GM23338 (cell line): ENCODE measurements around the gene CXCR3. TPM values are rescaled to one million over a fixed set of nuclear protein-coding genes. Genes with fewer than 3 reads are reported as not detected.

Experiments
- ATAC-seq: fragments of 200-7000 bp; cut with Tn5 transposase; 3 replicates; pipeline ENCODE4 v1.9.1; 2020
- DNase-seq: peaks from one replicate; pipeline ENCODE4 v3.0.0-alpha.2; 2015; ENCODE audit warnings: low spot score
- H2AFZ ChIP-seq: fragments of 200-600 bp; sonication (generic); 2 replicates; pipeline ENCODE4 v1.8.0; 2016; ENCODE audit warnings: antibody characterized with exemption, mild to moderate bottlenecking, moderate library complexity
- H3F3A ChIP-seq: fragments of 200-600 bp; sonication (generic); replicated peaks from 2 replicates; pipeline ENCODE4 v1.8.0; 2017; ENCODE audit warnings: antibody characterized with exemption, mixed run types, low read depth
- H3K27ac ChIP-seq: fragments of 200-600 bp; sonication (generic); 2 replicates; pipeline ENCODE4 v1.6.1; 2016; ENCODE audit warnings: low read depth
- H3K27me3 ChIP-seq: fragments of 200-600 bp; sonication (generic); 2 replicates; pipeline ENCODE4 v1.8.0; 2016; ENCODE audit warnings: mild to moderate bottlenecking, mixed run types, moderate library complexity; ENCODE audit not compliant: insufficient read depth
- H3K36me3 ChIP-seq: fragments of 200-600 bp; sonication (generic); 2 replicates; pipeline ENCODE4 v1.8.0; 2016; ENCODE audit warnings: mild to moderate bottlenecking; ENCODE audit not compliant: insufficient read depth
- H3K4me1 ChIP-seq: fragments of 200-600 bp; sonication (generic); 2 replicates; pipeline ENCODE4 v1.8.0; 2016; ENCODE audit warnings: mild to moderate bottlenecking, moderate library complexity; ENCODE audit not compliant: insufficient read depth
- H3K4me2 ChIP-seq: fragments of 200-600 bp; sonication (generic); 2 replicates; pipeline ENCODE4 v1.7.1; 2017; ENCODE audit warnings: mixed run types
- H3K4me3 ChIP-seq: fragments of 200-600 bp; sonication (generic); 2 replicates; pipeline ENCODE4 v1.6.1; 2016; ENCODE audit warnings: mixed run types
- H3K79me2 ChIP-seq: fragments of 200-600 bp; sonication (generic); replicated peaks from 2 replicates; pipeline ENCODE4 v1.8.0; 2017; ENCODE audit warnings: mild to moderate bottlenecking; ENCODE audit not compliant: insufficient read depth
- H3K9me2 ChIP-seq: fragments of 200-600 bp; sonication (generic); 2 replicates; pipeline ENCODE4 v1.8.0; 2017; ENCODE audit not compliant: insufficient read depth
- H4K20me1 ChIP-seq: fragments of 200-600 bp; sonication (generic); replicated peaks from 2 replicates; pipeline ENCODE4 v1.8.0; 2017; ENCODE audit warnings: mild to moderate bottlenecking; ENCODE audit not compliant: insufficient read depth
- H3K27ac Mint-ChIP-seq: 2 replicates; pipeline ENCODE4 v1.8.0; 2020; ENCODE audit warnings: inconsistent platforms, mild to moderate bottlenecking, moderate library complexity, mixed read lengths
- H3K27me3 Mint-ChIP-seq: 3 replicates; pipeline ENCODE4 v1.8.0; 2022; ENCODE audit warnings: low read depth, mild to moderate bottlenecking, moderate library complexity, mixed read lengths, inconsistent platforms; ENCODE audit not compliant: insufficient read depth, poor library complexity
- H3K36me3 Mint-ChIP-seq: 3 replicates; pipeline ENCODE4 v1.8.0; 2021; ENCODE audit warnings: low read depth, mild to moderate bottlenecking, inconsistent platforms, moderate library complexity, mixed read lengths
- H3K4me1 Mint-ChIP-seq: 3 replicates; pipeline ENCODE4 v1.8.0; 2020; ENCODE audit warnings: mild to moderate bottlenecking, inconsistent platforms, mixed read lengths
- H3K4me3 Mint-ChIP-seq: 3 replicates; pipeline ENCODE4 v1.8.0; 2021; ENCODE audit warnings: moderate library complexity, mild to moderate bottlenecking, inconsistent platforms, mixed read lengths
- H3K9me3 Mint-ChIP-seq: 3 replicates; pipeline ENCODE4 v1.8.0; 2020; ENCODE audit warnings: moderate library complexity, mild to moderate bottlenecking, inconsistent platforms, mixed read lengths
- CREB1 ChIP-seq: fragments of 250-450 bp; sonication (Bioruptor Pico); IDR thresholded peaks from 2 replicates; pipeline ENCODE4 v1.5.0; 2020; ENCODE audit warnings: low read depth, mild to moderate bottlenecking, moderate library complexity
- ETS1 ChIP-seq: IDR thresholded peaks from 2 replicates; pipeline ENCODE4 v1.6.1; 2016; ENCODE audit warnings: antibody characterized with exemption
- EZH2 ChIP-seq: fragments of 200-600 bp; sonication (generic); IDR thresholded peaks from one replicate; pipeline ENCODE4 v1.8.0; 2017; ENCODE audit warnings: antibody characterized with exemption, mild to moderate bottlenecking, low read depth; ENCODE audit not compliant: unreplicated experiment
- POLR2AphosphoS5 ChIP-seq: IDR thresholded peaks from 2 replicates; pipeline ENCODE4 v1.6.1; 2016; ENCODE audit warnings: antibody characterized with exemption, low read depth
- REST ChIP-seq: IDR thresholded peaks from one replicate; pipeline ENCODE4 v1.6.1; 2018; ENCODE audit warnings: antibody characterized with exemption; ENCODE audit not compliant: unreplicated experiment
- STAT1 ChIP-seq: IDR thresholded peaks from one replicate; pipeline ENCODE4 v1.6.1; 2016; ENCODE audit warnings: antibody characterized with exemption; ENCODE audit not compliant: unreplicated experiment
- ZNF331 ChIP-seq: fragments of 250-450 bp; sonication (Bioruptor Pico); IDR thresholded peaks from 2 replicates; pipeline ENCODE4 v1.5.0; 2020; ENCODE audit warnings: low read depth, mild to moderate bottlenecking, moderate library complexity
- polyA plus RNA-seq: library from polyadenylated mRNA; unstranded; fragments of >200 nt; fragmentation: Nextera tagmentation; extraction: Ambion mirVana; gene quantifications from 2 replicates; pipeline ENCODE4 v1.2.1, GENCODE V29; 2016
- total RNA-seq: library from RNA; depleted of rRNA; stranded (reverse); fragments of >200 nt; shearing (Covaris generic); gene quantifications from 2 replicates; pipeline ENCODE4 v1.2.3, GENCODE V29; 2014
- TF ChIP-seq, protein P1 (sequence below): fragments of 250-450 bp; sonication (Bioruptor Pico); IDR thresholded peaks from 2 replicates; pipeline ENCODE4 v1.5.0; 2020; ENCODE audit warnings: mild to moderate bottlenecking, moderate library complexity

Gene CXCR3
- total and polyA plus RNA-seq, 2 experiments from 2014 or later: not detected

DNA sequence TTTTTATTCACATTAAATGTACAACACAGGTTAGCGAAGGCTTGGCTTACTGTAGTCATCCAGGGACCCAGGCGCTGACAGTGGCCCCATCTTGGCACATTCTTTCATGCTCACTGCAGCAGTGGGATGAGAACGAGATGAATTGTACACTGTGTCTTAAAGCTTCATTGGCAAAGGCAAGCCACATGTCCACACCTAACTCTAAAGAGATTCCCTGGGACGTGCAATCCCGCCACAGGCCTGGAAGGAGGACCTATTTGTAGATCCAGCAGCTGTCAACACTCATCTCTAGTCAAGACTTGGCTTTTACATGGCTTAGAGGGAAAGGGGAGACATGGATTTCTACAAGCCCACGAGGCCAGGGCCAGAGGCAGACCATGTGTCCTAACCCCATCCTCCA lies 16.1 kb upstream of the CXCR3 start:
- H3K27ac ChIP-seq: no peak overlapping the region
- Mint-ChIP-seq H3K4me3 (no peak overlapping the region), H3K4me1 (no peaks in the 10 kb centered on the region), H3K36me3 (no peaks in the 10 kb centered on the region), H3K27me3 (peaks cover 2% of the 10 kb centered on the region), H3K9me3 (no peaks in the 10 kb centered on the region), H3K27ac (no peak overlapping the region)
- H3K4me3 ChIP-seq: no peak overlapping the region
- TF ChIP-seq REST: no peak
- TF ChIP-seq CREB1 (CRISPR knock-in tag): no peak
- TF ChIP-seq EZH2: no peak
- TF ChIP-seq ZNF331 (CRISPR knock-in tag): no peak
- TF ChIP-seq POLR2AphosphoS5: no peak
- TF ChIP-seq STAT1: no peak
- TF ChIP-seq, protein P1, sequence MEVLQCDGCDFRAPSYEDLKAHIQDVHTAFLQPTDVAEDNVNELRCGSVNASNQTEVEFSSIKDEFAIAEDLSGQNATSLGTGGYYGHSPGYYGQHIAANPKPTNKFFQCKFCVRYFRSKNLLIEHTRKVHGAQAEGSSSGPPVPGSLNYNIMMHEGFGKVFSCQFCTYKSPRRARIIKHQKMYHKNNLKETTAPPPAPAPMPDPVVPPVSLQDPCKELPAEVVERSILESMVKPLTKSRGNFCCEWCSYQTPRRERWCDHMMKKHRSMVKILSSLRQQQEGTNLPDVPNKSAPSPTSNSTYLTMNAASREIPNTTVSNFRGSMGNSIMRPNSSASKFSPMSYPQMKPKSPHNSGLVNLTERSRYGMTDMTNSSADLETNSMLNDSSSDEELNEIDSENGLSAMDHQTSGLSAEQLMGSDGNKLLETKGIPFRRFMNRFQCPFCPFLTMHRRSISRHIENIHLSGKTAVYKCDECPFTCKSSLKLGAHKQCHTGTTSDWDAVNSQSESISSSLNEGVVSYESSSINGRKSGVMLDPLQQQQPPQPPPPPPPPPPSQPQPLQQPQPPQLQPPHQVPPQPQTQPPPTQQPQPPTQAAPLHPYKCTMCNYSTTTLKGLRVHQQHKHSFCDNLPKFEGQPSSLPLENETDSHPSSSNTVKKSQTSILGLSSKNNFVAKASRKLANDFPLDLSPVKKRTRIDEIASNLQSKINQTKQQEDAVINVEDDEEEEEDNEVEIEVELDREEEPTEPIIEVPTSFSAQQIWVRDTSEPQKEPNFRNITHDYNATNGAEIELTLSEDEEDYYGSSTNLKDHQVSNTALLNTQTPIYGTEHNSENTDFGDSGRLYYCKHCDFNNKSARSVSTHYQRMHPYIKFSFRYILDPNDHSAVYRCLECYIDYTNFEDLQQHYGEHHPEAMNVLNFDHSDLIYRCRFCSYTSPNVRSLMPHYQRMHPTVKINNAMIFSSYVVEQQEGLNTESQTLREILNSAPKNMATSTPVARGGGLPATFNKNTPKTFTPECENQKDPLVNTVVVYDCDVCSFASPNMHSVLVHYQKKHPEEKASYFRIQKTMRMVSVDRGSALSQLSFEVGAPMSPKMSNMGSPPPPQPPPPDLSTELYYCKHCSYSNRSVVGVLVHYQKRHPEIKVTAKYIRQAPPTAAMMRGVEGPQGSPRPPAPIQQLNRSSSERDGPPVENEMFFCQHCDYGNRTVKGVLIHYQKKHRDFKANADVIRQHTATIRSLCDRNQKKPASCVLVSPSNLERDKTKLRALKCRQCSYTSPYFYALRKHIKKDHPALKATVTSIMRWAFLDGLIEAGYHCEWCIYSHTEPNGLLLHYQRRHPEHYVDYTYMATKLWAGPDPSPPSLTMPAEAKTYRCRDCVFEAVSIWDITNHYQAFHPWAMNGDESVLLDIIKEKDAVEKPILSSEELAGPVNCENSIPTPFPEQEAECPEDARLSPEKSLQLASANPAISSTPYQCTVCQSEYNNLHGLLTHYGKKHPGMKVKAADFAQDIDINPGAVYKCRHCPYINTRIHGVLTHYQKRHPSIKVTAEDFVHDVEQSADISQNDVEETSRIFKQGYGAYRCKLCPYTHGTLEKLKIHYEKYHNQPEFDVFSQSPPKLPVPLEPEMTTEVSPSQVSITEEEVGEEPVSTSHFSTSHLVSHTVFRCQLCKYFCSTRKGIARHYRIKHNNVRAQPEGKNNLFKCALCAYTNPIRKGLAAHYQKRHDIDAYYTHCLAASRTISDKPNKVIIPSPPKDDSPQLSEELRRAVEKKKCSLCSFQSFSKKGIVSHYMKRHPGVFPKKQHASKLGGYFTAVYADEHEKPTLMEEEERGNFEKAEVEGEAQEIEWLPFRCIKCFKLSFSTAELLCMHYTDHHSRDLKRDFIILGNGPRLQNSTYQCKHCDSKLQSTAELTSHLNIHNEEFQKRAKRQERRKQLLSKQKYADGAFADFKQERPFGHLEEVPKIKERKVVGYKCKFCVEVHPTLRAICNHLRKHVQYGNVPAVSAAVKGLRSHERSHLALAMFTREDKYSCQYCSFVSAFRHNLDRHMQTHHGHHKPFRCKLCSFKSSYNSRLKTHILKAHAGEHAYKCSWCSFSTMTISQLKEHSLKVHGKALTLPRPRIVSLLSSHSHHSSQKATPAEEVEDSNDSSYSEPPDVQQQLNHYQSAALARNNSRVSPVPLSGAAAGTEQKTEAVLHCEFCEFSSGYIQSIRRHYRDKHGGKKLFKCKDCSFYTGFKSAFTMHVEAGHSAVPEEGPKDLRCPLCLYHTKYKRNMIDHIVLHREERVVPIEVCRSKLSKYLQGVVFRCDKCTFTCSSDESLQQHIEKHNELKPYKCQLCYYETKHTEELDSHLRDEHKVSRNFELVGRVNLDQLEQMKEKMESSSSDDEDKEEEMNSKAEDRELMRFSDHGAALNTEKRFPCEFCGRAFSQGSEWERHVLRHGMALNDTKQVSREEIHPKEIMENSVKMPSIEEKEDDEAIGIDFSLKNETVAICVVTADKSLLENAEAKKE (CRISPR knock-in tag): no peak
- TF ChIP-seq ETS1: no peak
- no peaks in the 10 kb centered on the region for H4K20me1 ChIP-seq
- no peak for ATAC-seq
- H3K9me2 ChIP-seq: no peaks in the 10 kb centered on the region
- H3K4me1 ChIP-seq: no peaks in the 10 kb centered on the region
- H3K36me3 ChIP-seq: no peaks in the 10 kb centered on the region
- no peaks in the 10 kb centered on the region for H3F3A ChIP-seq
- H3K4me2 ChIP-seq: no peak overlapping the region
- no peak for DNase-seq
- no peak overlapping the region for H2AFZ ChIP-seq
- H3K27me3 ChIP-seq: no peaks in the 10 kb centered on the region
- no peaks in the 10 kb centered on the region for H3K79me2 ChIP-seq
